Esophagus squamous epithelium (tissue), 5 donors: ENCODE results near the gene SSX2IP. TPM values are rescaled to one million over a fixed set of nuclear protein-coding genes. Genes with fewer than 3 reads are reported as not detected.

Experiments
- DNase-seq: peaks from one replicate; lab custom pipeline; 2025; lab: John Stamatoyannopoulos, UW
- H3K27ac ChIP-seq, 4 donors: fragments of 200-600 bp; sonication (generic); one replicate each; pipeline ENCODE4 v1.5.1; 2016 to 2019; ENCODE audit warnings: mild to moderate bottlenecking in 1 of 4
- H3K27me3 ChIP-seq, 4 donors: fragments of 200-600 bp; sonication (generic); 1 replicate in 3 of 4; 2 replicates in 1 of 4; pipeline versions ENCODE4 v1.5.1 to v1.6.0; 2017 to 2021; ENCODE audit warnings: antibody characterized with exemption in 1 of 4
- H3K36me3 ChIP-seq, 3 donors: fragments of 200-600 bp; sonication (generic); one replicate each; pipeline ENCODE4 v1.5.1; 2016 to 2019
- H3K4me1 ChIP-seq, 3 donors: fragments of 200-600 bp; sonication (generic); one replicate each; pipeline ENCODE4 v1.5.1; 2017 to 2019
- H3K4me3 ChIP-seq, 4 donors: fragments of 200-600 bp; sonication (generic); 1 replicate in 3 of 4; 2 replicates in 1 of 4; pipeline ENCODE4 v1.5.1; 2016 to 2019; ENCODE audit warnings: mild to moderate bottlenecking in 2 of 4, moderate library complexity in 1 of 4
- H3K9me3 ChIP-seq, 3 donors: fragments of 200-600 bp; sonication (generic); one replicate each; pipeline ENCODE4 v1.5.1; 2016 to 2019
- POLR2A ChIP-seq, 4 donors: fragments of 450-650 bp; IDR thresholded peaks; one replicate each; pipeline ENCODE4 v1.6.1; 2017; ENCODE audit warnings: antibody characterized with exemption in 4 of 4, mild to moderate bottlenecking in 4 of 4, moderate library complexity in 3 of 4
- WGBS, 2 donors: methylation state at CpG; one replicate each; pipeline ENCODE4 v1.1.5; 2018; 5-methylcytosine and 5-hydroxymethylcytosine counted together
- intact Hi-C: fragments of 100-400 bp; cut with DNase I; formaldehyde crosslinking; loops from one replicate; pipeline ENCODE4 v1.15.0; 2022
- total RNA-seq, 4 donors: library from RNA; depleted of rRNA; stranded (reverse); fragments of >200 nt; gene quantifications; one replicate each; pipeline ENCODE4 v1.1.0, GENCODE V29; 2016
- TF ChIP-seq, protein P1 (sequence below), 6 experiments: fragments of 450-650 bp in 4 of 6; fragments of 200-600 bp in 2 of 6; sonication (generic) in 2 of 6; IDR thresholded peaks; one replicate each; pipeline ENCODE4 v1.5.1; 2016 to 2019; ENCODE audit warnings: antibody characterized with exemption in 6 of 6, mild to moderate bottlenecking in 4 of 6, moderate library complexity in 4 of 6
- donor health status: DM: yes; HTN: yes; CAD: no.

The SSX2IP gene
- total RNA-seq, 4 donors from 2014 or later = 6.5 to 13.4 (median 8.6) TPM

DNA sequence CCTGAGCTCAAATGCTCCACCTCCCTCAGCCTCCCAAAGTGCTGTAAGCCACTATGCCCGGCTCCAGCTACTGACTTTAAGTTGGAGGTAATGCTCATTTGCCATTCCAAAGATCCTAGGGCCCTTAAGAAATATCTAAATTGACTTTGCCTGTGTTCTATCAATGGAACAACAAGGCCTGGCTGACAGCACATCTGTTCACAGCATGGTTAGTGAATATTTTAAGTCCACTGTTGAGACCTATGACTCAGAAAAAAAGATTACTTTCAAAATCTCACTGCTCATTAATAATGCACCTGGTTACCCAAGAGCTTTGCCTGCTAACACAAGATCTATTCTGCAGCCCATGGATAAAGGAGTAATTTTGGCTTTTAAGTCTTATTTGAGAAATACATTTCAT is 3.5 kb upstream of the SSX2IP start:
- H3K4me3 ChIP-seq = no peak overlapping the region
- no peak for DNase-seq
- TF ChIP-seq POLR2A (IDR thresholded peaks at IDR 0.05) = no peak
- TF ChIP-seq, protein P1, sequence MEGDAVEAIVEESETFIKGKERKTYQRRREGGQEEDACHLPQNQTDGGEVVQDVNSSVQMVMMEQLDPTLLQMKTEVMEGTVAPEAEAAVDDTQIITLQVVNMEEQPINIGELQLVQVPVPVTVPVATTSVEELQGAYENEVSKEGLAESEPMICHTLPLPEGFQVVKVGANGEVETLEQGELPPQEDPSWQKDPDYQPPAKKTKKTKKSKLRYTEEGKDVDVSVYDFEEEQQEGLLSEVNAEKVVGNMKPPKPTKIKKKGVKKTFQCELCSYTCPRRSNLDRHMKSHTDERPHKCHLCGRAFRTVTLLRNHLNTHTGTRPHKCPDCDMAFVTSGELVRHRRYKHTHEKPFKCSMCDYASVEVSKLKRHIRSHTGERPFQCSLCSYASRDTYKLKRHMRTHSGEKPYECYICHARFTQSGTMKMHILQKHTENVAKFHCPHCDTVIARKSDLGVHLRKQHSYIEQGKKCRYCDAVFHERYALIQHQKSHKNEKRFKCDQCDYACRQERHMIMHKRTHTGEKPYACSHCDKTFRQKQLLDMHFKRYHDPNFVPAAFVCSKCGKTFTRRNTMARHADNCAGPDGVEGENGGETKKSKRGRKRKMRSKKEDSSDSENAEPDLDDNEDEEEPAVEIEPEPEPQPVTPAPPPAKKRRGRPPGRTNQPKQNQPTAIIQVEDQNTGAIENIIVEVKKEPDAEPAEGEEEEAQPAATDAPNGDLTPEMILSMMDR (IDR thresholded peaks at IDR 0.05) = no peak
- WGBS, 2 donors = 70 to 88% methylated on average over 1 of the region's 1 CpG
- H3K4me1 ChIP-seq = peaks cover 8 to 71% (median 23%) of the 10 kb centered on the region in 3 donors
- H3K36me3 ChIP-seq = no peaks in the 10 kb centered on the region
- no peaks in the 10 kb centered on the region for H3K9me3 ChIP-seq
- no peak overlapping the region for H3K27ac ChIP-seq
- no peaks in the 10 kb centered on the region for H3K27me3 ChIP-seq
- intact Hi-C loops = no loop called here

DNA sequence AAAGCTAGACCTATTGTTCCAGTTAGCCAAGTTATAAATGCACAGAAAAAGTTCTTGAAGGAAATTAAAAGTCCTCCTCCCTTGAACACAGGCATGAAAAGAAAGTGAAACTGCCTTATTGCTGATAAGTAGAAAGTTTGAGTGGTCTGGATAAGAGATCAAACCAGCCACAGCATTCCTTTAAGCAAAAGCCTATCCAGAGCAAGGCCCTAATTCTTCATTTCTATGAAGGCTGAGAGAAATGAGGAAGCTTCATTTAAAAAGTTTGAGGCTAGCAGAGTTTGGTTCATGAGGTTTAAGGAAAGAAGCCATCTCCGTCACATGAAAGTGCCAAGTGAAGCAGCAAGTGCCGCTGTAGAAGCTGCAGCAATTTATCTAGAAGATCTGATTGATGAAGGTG is 2.7 kb upstream of the SSX2IP start:
- DNase-seq = no peak
- Histone ChIP-seq H3K27me3 (no peaks in the 10 kb centered on the region), H3K36me3 (no peaks in the 10 kb centered on the region), H3K9me3 (no peaks in the 10 kb centered on the region), H3K4me3 (no peak overlapping the region), H3K4me1 (peaks cover 3 to 70% (median 17%) of the 10 kb centered on the region in 3 donors), H3K27ac (peak overlapping the region in 1 of 4 donors; percentile 30)
- intact Hi-C loops = no loop called here
- no peak for TF ChIP-seq POLR2A (IDR thresholded peaks at IDR 0.05)
- TF ChIP-seq, protein P1 (IDR thresholded peaks at IDR 0.05) = no peak
- WGBS, 2 donors = 75 to 82% methylated on average over 2 of the region's 2 CpGs

DNA sequence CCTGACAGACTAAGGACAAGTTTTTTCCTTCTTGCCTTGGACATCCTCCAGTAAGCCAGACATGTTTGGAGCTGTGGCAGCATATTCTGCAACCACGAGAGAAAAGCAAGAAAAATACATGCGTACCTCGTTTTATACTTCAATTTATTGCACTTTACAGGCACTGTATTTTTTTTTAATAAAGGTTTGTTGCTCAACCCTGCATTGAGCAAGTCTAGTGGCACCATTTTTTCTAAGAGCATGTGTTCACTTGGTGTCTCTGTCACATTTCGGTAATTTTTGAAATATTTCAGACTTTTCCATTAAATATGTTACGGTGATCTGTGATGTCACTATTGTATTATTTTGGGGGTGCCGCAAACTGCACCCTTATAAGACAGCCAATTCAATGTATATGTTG is 2.1 kb upstream of the SSX2IP start:
- Histone ChIP-seq H3K4me3 (no peak overlapping the region), H3K9me3 (no peaks in the 10 kb centered on the region), H3K27ac (no peak overlapping the region), H3K4me1 (peaks cover 0 to 64% (median 11%) of the 10 kb centered on the region in 3 donors), H3K36me3 (no peaks in the 10 kb centered on the region), H3K27me3 (no peaks in the 10 kb centered on the region)
- no peak for DNase-seq
- intact Hi-C loops = no loop called here
- no peak for TF ChIP-seq POLR2A (IDR thresholded peaks at IDR 0.05)
- TF ChIP-seq, protein P1 (IDR thresholded peaks at IDR 0.05) = no peak
- WGBS, 2 donors = 62 to 72% methylated on average over 6 of the region's 6 CpGs

DNA sequence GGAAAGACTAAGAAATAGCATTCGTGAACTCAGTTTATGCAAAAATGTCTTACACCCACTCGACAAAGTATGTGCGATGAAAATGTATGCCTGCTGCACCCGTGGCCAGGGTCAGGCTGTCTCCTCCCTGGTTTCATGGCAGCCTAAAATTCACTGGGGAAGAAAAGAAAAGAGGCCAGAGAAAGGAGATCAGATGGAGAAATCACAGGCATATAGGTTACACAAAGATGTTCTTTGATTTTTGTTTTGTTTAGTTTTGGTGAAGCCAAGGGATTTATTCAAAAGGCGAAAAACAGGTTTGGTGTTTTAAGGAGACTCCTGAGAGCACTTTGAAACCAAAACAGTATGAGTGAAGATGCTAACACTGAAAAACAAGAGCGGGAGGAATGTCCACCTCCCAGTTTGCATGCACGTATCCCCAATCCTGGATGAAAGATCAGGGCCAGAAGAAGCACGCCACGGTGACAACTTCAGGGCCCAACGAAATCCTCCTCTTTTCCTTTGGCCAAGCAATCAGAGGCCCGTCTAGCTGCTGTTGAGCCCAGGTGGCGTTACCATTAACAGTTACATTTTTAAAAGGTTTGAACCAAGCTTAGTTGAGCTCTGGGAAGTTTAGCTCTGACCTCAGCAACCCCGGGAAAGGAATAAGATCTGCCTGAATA is 992 bp upstream of the SSX2IP start:
- Histone ChIP-seq H3K27me3 (no peaks in the 10 kb centered on the region), H3K27ac (peak overlapping the region; percentile 88 to 93 (median 90)), H3K4me1 (peaks cover 0 to 59% (median 8%) of the 10 kb centered on the region in 3 donors), H3K4me3 (peak overlapping the region; percentile 84 to 93 (median 89)), H3K9me3 (no peaks in the 10 kb centered on the region), H3K36me3 (no peaks in the 10 kb centered on the region)
- DNase-seq = no peak
- TF ChIP-seq, protein P1 (IDR thresholded peaks at IDR 0.05) = no peak
- no peak for TF ChIP-seq POLR2A (IDR thresholded peaks at IDR 0.05)
- WGBS, 2 donors = 49 to 55% methylated on average over 13 of the region's 13 CpGs
- intact Hi-C loops = no loop called here

DNA sequence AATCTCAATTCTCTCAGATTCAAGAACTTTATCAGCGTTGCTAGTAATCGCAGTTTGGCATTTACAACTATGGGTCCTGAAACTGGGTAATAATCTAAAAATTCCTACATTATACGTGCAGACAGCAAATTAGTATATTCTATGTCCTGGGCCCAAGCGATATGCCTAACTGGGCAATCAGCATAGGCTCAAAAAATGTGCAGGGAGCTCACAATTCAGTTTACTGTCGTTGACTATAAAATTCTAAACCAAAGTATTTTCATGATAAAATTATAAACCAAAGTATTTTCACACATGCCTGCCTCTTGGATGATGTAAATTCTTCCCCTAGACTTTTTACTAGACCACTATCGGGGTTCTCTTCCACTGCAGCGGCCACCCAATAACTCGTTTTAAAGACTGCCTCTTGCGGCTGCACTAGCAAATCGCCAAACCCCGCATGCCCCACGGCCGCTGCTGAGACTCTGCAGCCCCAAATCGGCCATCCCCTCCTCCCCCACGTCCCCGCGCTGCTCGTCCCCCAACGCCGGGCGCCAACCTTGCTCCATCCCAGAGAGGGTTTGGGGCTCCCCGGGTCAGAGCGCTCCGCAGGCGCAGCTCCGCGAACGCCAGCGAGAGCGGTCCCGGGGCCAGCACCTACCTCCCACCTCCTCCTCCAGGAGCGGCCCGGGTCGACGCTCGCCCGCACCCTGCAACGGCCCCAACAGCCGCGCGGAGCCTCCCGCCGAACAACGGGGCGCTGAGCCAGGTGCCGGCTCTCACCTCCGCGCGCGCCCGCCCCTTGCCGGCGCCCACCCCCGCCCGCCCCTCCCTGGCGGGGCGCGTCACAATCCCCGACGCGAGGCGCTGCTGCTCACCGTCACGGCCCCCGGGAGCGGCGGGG is 506 bp downstream of the SSX2IP start:
- no peak for TF ChIP-seq POLR2A (IDR thresholded peaks at IDR 0.05)
- TF ChIP-seq, protein P1 (IDR thresholded peaks at IDR 0.05) = peak in 2 of 6 experiments; percentile 17
- Histone ChIP-seq H3K9me3 (no peaks in the 10 kb centered on the region), H3K4me1 (peaks cover 0 to 49% (median 8%) of the 10 kb centered on the region in 3 donors), H3K4me3 (peak overlapping the region; percentile 84 to 93 (median 89)), H3K27ac (peak overlapping the region; percentile 88 to 93 (median 90)), H3K27me3 (no peaks in the 10 kb centered on the region), H3K36me3 (no peaks in the 10 kb centered on the region)
- WGBS, 2 donors = 8 to 10% methylated on average over 13 to 14 of the region's 67 CpGs
- DNase-seq = no peak
- intact Hi-C loops = no loop called here
